Skin of body (tissue), 2 donors: ENCODE data around the gene KIF2B. TPM values are rescaled to one million over a fixed set of nuclear protein-coding genes. Genes with fewer than 3 reads are reported as not detected.
"Not testable (repeated sequence)": the region's sequence is repeated elsewhere in the genome, so short reads cannot be mapped to it uniquely, and the experiment has no call there.

Experiments used
- DNase-seq: peaks from one replicate; lab custom pipeline; 2025; lab: John Stamatoyannopoulos, UW
- total RNA-seq: library from RNA; depleted of rRNA; stranded (reverse); fragments of >200 nt; gene quantifications from one replicate; pipeline ENCODE4 v1.2.3, GENCODE V29; 2014

Gene KIF2B
- not detected for total RNA-seq

DNA sequence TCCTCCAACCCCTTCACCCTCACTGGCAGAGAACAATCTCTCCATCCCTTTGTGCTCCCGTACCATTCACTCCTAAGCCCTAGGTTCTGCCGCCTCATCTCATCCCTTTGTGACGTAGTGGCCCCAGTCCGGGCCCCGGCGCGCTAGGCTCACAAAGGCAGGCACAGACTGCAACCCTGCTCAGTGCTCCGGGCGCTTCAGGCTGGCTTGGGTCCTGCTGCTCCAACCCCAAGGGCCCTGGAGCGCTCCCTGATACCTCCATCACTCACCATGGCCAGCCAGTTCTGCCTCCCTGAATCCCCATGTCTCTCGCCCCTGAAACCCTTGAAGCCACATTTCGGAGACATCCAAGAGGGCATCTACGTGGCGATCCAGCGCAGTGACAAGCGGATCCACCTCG, at the start of gene KIF2B:
TSS of gene KIF2B (plus strand) at position 164 of the 400 bp plus-strand sequence. CDS start at position 271, 107 bp downstream.
- no peak for DNase-seq

DNA sequence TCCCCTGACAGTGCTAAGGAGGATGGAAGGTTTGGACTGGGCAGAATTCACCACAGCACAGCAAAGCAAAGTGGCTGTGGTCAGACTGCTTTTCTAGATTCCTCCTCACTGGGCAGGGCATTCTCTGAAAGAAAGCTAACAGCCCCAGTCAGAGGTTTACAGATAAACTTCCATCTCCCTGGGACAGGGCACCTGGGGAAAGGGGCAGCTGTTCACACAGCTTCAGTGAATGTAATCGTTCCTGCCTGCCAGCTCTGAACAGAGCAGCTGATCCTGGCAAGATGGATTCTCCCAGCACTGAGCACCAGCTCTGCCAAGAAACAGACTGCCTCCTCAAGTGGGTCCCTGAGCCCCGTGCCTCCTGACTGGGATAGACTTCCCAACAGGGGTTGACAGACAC, 42.4 kb upstream of the KIF2B start:
- DNase-seq, result no peak

GRCh38 chr17:53791551-53791950, 31.2 kb upstream of the KIF2B start:
- no peak for DNase-seq

GRCh38 chr17:53792451-53792850, 30.3 kb upstream of the KIF2B start:
- DNase-seq, result no peak

DNA sequence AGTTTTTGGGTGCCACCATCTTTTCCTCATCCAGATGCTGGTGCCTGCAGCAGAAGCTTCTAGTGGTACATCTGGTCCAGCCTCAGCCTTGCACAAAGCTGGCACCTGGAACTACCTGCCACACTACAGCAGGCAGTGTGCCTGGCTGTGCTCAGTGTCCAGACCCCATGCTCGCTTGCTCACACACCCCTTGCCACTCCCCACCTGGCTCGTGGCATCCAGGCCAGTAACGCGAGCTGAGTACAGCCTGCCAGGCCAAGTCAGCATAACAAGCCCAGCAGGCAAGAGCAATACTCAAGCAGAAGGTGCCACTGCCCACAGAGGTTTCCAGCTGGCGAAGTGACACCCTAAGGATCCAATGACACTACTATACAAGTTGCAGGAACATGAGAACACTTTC, 29.7 kb upstream of the KIF2B start:
- no peak for DNase-seq

DNA sequence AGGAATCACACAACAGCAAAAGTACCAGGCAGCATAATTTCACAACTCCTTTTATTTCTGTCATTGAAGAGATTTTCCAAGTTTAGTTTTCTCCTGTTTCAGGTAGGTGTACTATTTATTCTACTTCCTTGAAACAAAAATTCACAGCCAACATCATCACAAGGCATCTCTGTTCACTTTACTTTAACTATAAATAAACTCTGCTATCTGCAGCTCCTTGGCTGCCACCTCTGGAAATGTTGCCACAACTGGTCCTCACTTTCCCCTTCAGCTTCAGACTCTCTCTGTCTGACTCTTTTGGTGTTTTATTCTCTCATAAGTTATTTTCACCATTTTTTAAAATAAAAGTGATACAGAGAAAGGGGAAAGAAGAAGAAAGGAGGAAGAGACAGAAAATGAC, 27.9 kb upstream of the KIF2B start:
- no peak for DNase-seq

DNA sequence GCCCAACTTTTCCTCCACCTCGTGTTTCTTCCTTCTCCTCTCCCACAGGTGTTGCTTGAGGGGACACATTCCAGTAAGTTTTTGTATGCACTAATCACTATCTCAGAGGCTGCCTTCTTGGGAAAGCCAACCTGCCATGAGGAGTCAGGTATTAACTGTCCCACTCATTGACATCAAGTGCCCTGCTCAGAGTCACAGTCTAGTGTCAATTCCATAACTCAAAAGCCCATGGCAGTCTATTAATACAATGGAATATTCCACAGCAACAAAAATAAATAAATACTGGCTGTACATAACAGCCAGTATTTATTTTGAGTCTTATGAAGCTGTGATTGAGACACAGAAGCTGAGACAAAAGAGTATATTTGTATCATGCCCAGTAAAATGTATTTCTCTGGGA, 26.1 kb upstream of the KIF2B start:
- DNase-seq, result no peak

DNA sequence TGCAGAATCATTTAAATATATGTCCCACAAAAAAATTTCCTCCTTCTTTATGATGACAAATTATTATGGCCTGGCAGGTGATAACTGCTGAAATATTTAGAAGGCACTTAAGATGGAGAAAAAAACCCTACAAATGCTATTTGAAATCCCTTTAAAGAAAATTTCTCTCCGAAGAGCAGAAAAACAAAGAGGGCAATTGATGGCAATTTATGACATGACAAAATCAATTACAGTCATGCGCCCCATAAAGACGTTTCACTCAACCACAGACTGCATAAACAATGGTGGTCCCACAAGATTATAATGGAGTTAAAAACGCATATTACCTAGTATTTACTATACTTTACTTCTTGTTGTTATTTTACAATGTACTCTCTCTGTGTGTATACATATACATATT, 25.2 kb upstream of the KIF2B start:
- DNase-seq, result no peak

- DNase-seq, result no peak
These were observed 18.3 kb upstream of the KIF2B start for GRCh38 chr17:53804437-53804836.

- DNase-seq, result no peak
These were observed 16.3 kb upstream of the KIF2B start for GRCh38 chr17:53806473-53806872.

GRCh38 chr17:53807286-53807685, 15.4 kb upstream of the KIF2B start:
- DNase-seq, result no peak

DNA sequence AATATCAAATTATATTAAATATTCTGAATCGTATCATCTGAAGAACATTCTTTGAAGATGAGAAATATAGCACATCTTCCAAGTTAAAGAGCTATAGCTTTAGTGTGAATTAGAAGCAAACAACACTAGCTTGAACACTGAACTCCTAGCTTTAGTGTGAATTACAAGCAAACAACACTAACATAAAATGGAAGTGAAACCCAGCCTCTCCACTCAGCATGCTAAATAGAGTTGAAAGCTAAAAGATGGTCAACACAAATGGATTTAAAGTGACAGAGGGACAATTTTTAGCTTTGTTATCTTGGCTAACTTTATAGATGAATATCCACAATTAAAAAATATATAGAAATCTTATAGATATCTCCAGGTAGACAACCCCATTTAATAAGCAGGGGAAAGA, 4.5 kb upstream of the KIF2B start:
- DNase-seq, result no peak

GRCh38 chr17:53818929-53819328, 3.8 kb upstream of the KIF2B start:
- no peak for DNase-seq

GRCh38 chr17:53819956-53820355, 2.8 kb upstream of the KIF2B start:
- no peak for DNase-seq

GRCh38 chr17:53823341-53824050, 769 bp downstream of the KIF2B start:
- no peak for DNase-seq

DNA sequence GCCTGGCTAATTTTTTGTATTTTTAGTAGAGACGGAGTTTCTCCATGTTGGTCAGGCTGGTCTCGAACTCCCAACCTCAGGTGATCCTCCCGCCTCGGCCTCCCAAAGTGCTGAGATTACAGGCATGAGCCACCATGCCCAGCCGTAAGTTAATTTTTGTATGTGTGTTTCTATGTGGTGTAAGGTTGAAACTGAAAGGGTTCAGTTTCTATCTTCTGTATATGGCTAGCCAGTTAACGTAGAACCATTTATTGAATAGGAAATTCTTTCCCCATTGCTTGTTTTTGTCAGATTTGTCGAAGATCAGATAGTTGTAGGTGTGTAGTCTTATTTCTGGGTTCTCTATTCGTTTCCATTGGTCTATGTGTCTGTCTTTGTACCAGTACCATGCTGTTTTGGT, 12.0 kb downstream of the KIF2B start:
- not testable (repeated sequence) for DNase-seq

DNA sequence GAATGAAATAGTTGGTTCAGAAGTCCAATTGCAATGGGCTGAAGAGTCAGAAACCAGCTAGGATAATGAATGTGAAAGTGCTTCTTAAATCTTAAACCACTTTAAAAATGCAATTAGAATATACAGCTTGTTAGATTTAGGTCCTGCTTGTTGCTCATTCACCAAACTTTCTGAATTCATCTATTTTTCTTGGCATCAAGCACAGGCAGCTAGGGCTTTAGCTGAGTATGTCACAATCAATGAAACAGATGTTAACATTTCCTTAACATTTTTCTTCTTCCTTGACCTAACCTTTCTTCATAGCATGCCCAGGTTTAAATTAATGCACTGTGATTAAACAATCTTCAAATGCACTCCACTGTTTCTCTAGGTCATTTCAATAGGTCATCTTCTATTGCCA, 14.4 kb downstream of the KIF2B start:
- no peak for DNase-seq

- DNase-seq, result no peak
These were observed 21.9 kb downstream of the KIF2B start for GRCh38 chr17:53844491-53845107.

GRCh38 chr17:53871128-53871527, 48.4 kb downstream of the KIF2B start:
- not testable (repeated sequence) for DNase-seq
